Lung (tissue), 12 donors: ENCODE measurements around the gene LRPAP1. TPM values are rescaled to one million over a fixed set of nuclear protein-coding genes. Genes with fewer than 3 reads are reported as not detected.
"Not testable (repeated sequence)": the region's sequence is repeated elsewhere in the genome, so short reads cannot be mapped to it uniquely, and the experiment has no call there.

ENCODE experiments used
- ATAC-seq: fragments of 200-7000 bp; cut with Tn5 transposase; one replicate; pipeline ENCODE4 v1.9.1; 2020; ENCODE audit warnings: moderate number of reproducible peaks; ENCODE audit not compliant: insufficient read depth, low FRiP score
- DNase-seq, 3 donors: peaks; one replicate each; pipeline ENCODE4 v3.0.0-alpha.2; 2013 to 2017
- H3K27ac ChIP-seq, 2 donors: one replicate each; pipeline ENCODE4 v1.5.1; 2013; ENCODE audit warnings: mild to moderate bottlenecking in 2 of 2, moderate library complexity in 2 of 2, control low read depth in 1 of 2, inconsistent platforms in 1 of 2, low read depth in 1 of 2, low read length in 1 of 2
- H3K27me3 ChIP-seq, 3 donors: one replicate each; pipeline ENCODE4 v1.5.1; 2013; ENCODE audit warnings: low read length in 2 of 3; ENCODE audit not compliant: control insufficient read depth in 3 of 3, insufficient read depth in 3 of 3
- H3K36me3 ChIP-seq, 4 donors: one replicate each; pipeline ENCODE4 v1.5.1; 2013; ENCODE audit warnings: low read length in 4 of 4, mild to moderate bottlenecking in 1 of 4, moderate library complexity in 1 of 4; ENCODE audit not compliant: control insufficient read depth in 4 of 4, insufficient read depth in 4 of 4
- H3K4me1 ChIP-seq, 5 donors: one replicate each; pipeline ENCODE4 v1.5.1; 2013; ENCODE audit warnings: low read length in 5 of 5, mild to moderate bottlenecking in 2 of 5, moderate library complexity in 1 of 5; ENCODE audit not compliant: control insufficient read depth in 5 of 5, insufficient read depth in 5 of 5
- H3K4me3 ChIP-seq: one replicate; pipeline ENCODE4 v1.5.1; 2013; ENCODE audit warnings: mild to moderate bottlenecking, control low read depth, moderate library complexity
- H3K9ac ChIP-seq, 2 donors: one replicate each; pipeline ENCODE4 v1.5.1; 2013; ENCODE audit warnings: low read length in 2 of 2, control low read depth in 1 of 2; ENCODE audit not compliant: insufficient read depth in 1 of 2
- H3K9me3 ChIP-seq, 4 donors: one replicate each; pipeline ENCODE4 v1.5.1; 2013; ENCODE audit warnings: low read length in 3 of 4, mild to moderate bottlenecking in 1 of 4, moderate library complexity in 1 of 4; ENCODE audit not compliant: control insufficient read depth in 4 of 4, insufficient read depth in 3 of 4
- CTCF ChIP-seq: IDR thresholded peaks from 2 replicates; pipeline ENCODE4 v1.5.1; 2012; ENCODE audit warnings: mild to moderate bottlenecking; ENCODE audit errors: control extremely low read depth, extremely low read depth
- WGBS, 2 donors: extraction: QIAGEN DNeasy Blood & Tissue Kit; methylation state at CpG; one replicate each; pipeline ENCODE4 v1.1.7; 2013; 5-methylcytosine and 5-hydroxymethylcytosine counted together
- polyA plus RNA-seq, 2 donors: library from polyadenylated mRNA; stranded (reverse); fragments of 200-250 nt; gene quantifications; one replicate each; pipeline ENCODE4 v1.2.1, GENCODE V29; 2013
- total RNA-seq, 2 donors: library from RNA; depleted of rRNA in 1 of 2; stranded (reverse); fragments of >200 nt in 1 of 2; gene quantifications; one replicate each; pipeline ENCODE4 v1.2.1, GENCODE V29; 2014 to 2021
- donor health status: control.
- donor health status: control.
- donor health status: Bipolar disorder and iron deficiency.
- donor health status: healthy.
- donor health status: DM: yes; HTN: yes; CAD: no.

The LRPAP1 gene
- total and polyA plus RNA-seq, 4 donors, result 46.1 to 289 (median 208) TPM

- no peak for DNase-seq
- Histone ChIP-seq H3K27me3 (peaks cover 0 to 3% (median 0%) of the 10 kb centered on the region in 3 donors), H3K4me1 (peaks cover 0 to 14% (median 0%) of the 10 kb centered on the region in 5 donors), H3K9me3 (peaks cover 0 to 5% (median 0%) of the 10 kb centered on the region in 4 donors), H3K36me3 (no peaks in the 10 kb centered on the region), H3K9ac (no peak overlapping the region), H3K4me3 (no peak overlapping the region), H3K27ac (peak overlapping the region in 1 of 2 donors; percentile 58)
- whole genome bisulfite sequencing, 2 donors, result 83 to 86% methylated on average over 10 of the region's 10 CpGs
- no peak for TF ChIP-seq CTCF
- no peak for ATAC-seq
These were observed 69.9 kb downstream of the LRPAP1 start for GRCh38 chr4:3462321-3462789.

- DNase-seq (peak in 2 of 3 donors; percentile 42 to 57), ATAC-seq (peak; percentile 63)
- WGBS, 2 donors, result 73 to 76% methylated on average over 25 of the region's 25 CpGs
- Histone ChIP-seq H3K27ac (peak overlapping the region; percentile 58), H3K9ac (no peak overlapping the region), H3K4me1 (peaks cover 0 to 14% (median 0%) of the 10 kb centered on the region in 5 donors), H3K27me3 (peaks cover 0 to 3% (median 0%) of the 10 kb centered on the region in 3 donors), H3K36me3 (no peaks in the 10 kb centered on the region), H3K9me3 (peaks cover 0 to 5% (median 0%) of the 10 kb centered on the region in 4 donors), H3K4me3 (no peak overlapping the region)
- no peak for TF ChIP-seq CTCF
These were observed 70.5 kb downstream of the LRPAP1 start for GRCh38 chr4:3461515-3462291.

GRCh38 chr4:3460926-3461325 is 71.3 kb downstream of the LRPAP1 start:
- WGBS, 2 donors, result 87 to 95% methylated on average over 5 of the region's 5 CpGs
- TF ChIP-seq CTCF, result no peak
- Histone ChIP-seq H3K27me3 (peaks cover 0 to 3% (median 0%) of the 10 kb centered on the region in 3 donors), H3K9ac (no peak overlapping the region), H3K9me3 (peaks cover 0 to 8% (median 0%) of the 10 kb centered on the region in 4 donors), H3K4me1 (peaks cover 0 to 14% (median 0%) of the 10 kb centered on the region in 5 donors), H3K27ac (peak overlapping the region; percentile 47 to 58), H3K36me3 (no peaks in the 10 kb centered on the region), H3K4me3 (no peak overlapping the region)
- ATAC-seq (no peak), DNase-seq (no peak)

- not testable (repeated sequence) for H3K4me3 ChIP-seq, H3K9ac ChIP-seq, ATAC-seq, H3K27me3 ChIP-seq, DNase-seq, H3K9me3 ChIP-seq, H3K36me3 ChIP-seq, H3K27ac ChIP-seq
- H3K4me1 ChIP-seq, result peaks cover 0 to 14% (median 0%) of the 10 kb centered on the region in 5 donors
- 92 to 94% methylated on average over 5 of the region's 5 CpGs for WGBS, 2 donors
These were observed 73.1 kb downstream of the LRPAP1 start for GRCh38 chr4:3459156-3459555.
